HG03139 (cell line): Measurements from ENCODE around the gene PICK1.

Experiments
- ATAC-seq: cut with Tn5 transposase; IDR thresholded peaks from one replicate; pipeline ENCODE4 v1.9.1; 2021; ENCODE audit not compliant: unreplicated experiment

PICK1 gene

DNA sequence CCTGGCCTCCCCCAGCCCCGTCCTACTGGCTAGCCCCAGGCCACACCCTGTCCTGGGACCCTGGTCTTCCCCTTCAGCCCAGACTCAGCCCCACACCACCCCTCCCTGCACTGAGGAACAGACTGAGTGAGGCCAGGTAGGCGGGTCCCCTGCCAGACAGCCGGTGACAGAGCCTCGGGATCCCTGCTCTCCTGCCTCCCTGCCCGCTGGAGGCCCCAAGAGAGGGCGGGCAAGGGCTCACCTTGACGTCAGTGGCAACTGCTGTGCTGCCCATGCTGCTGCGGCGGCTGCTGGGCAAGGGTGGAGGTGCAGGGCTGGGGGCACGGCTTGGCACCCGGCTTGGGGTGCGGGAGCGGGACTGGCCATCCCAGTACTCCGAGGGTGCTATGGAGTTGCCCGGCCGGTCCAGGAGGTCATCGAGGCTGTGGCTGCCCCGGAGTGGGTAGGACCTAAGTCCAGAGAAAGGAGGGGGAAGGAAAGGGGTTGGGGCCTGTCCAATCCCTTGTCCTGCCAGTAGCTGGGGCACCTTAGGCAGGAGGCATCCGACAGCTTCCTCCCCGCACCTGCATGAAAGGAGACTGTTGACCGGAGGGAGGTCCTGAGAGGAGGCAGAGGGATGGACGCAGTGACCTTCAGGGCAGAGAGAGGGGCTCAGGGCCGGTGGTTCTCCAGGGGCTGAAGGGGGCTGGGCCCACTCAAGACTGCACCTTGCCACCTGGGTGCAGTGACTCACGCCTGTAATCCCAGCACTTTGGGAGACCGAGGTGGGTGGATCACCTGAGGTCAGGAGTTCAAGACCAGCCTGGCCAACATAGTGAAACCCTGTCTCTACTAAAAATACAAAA, 29.0 kb downstream of the PICK1 start:
- ATAC-seq: no peak

DNA sequence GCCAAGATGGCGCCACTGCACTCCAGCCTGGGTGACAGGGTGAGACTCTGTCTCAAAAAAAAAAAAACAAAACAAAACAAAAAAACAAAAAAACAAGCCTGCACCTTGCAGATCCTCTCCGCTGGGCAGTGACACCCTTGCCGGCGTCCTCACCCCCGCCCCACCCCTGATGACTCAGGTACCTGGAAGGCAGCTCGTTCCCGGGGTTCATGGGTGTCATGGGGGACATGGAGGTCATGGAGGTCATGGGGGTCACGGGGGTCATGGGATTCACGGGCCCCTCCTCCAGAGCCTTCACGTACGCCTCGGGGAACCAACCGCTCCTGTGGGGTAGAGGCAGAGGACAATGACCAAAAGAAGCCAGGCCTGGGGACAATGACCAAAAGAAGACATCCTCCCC, 29.7 kb downstream of the PICK1 start:
- no peak for ATAC-seq

DNA sequence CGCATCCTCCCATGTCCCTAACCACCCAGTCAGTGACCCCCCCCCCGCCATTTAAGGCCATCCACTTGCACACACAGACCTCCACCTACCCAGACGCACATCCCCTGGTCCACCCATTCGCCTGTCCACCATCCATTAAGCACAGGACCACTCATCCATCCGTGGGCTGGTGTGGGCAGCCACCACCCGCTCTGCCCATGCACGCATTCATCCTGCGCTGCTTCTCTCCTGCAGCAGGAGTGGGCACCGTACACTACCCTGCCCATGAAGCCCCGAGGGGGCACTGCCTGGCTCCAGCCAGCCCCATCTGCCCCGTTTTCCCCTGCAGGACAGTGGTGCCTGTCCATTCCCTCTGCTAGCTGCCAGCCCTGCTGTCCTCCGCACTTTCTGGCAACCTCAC, 30.7 kb downstream of the PICK1 start:
- no peak for ATAC-seq

DNA sequence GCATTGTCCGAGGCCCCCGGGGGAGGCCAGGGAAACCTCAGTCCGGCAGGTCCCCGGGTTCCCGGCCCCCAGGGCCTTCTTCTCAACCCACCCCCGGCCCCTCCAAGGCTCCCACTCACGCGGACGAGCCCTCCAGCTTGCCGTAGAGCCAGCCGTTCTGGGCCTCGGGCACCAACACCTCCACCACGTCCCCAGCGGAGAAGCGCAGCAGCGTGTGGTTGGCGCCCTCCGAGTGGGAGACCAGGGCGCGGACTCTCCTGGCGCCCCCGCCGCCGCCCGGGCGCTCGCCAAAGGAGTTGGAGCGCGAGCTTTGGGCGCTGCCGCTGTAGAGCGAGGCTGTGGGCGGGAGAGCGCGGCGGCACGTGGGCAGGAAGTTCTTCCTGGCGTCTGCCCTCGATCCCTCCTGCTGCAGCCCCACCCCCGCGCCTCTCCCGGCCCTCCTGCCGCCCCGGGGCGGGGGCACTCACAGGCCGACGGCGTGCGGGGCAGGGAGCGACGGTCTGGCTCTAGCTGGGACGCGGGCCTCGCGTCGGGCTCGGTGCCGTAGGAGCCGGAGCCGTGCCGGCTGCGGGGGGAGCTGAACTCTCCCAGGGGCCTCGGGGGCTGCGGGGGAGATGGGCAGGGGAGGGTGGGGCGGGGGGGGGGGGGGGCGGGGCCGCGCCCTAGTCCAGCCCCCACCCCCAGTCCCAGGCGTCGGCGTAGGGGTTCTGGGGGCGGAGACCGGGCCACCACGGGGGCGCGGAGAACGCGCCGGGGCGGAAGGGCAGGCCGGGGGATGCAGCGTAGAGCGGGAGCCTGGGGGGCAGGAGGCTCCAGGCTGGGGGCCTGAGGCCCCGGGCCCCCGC, 31.6 kb downstream of the PICK1 start:
- ATAC-seq: no peak

DNA sequence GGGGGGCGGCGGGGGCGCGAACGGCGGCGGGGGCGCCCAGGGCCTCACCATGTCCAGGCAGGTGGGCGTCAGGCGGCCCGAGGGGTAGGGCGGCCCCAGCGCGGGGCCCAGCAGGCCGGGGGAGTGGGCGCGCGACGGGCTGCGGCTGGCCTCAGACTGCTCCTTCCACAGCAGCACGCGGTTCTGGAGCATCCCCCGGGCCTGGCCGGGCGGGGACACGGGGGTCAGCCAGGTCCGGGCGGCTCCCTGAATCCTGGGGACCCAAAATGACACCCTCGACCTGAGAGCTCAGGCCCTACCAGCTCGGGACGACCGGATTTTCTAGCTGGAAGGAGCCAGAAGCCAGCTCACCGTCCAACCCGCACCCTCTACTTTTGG, 32.3 kb downstream of the PICK1 start:
- no peak for ATAC-seq

DNA sequence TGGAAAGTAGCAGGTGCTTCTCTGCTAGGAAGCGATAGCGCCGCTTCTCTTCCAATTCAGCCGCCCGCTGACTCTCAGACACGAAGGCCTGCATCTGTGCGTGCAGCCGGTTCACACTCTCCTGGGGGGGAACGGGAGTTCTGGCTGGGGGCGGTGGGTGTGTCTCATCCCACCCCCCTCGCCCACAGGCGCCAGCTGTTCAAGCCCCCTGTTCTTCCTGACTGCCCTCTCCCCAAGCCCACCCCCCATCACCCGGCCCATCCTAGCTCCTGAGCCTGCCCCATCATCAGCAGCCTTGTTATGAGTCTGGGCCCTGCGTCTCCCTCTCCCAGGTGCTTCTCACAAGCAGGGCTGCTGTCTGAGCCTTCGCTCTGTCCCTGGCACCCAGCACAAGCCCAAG, 39.9 kb downstream of the PICK1 start:
- no peak for ATAC-seq

DNA sequence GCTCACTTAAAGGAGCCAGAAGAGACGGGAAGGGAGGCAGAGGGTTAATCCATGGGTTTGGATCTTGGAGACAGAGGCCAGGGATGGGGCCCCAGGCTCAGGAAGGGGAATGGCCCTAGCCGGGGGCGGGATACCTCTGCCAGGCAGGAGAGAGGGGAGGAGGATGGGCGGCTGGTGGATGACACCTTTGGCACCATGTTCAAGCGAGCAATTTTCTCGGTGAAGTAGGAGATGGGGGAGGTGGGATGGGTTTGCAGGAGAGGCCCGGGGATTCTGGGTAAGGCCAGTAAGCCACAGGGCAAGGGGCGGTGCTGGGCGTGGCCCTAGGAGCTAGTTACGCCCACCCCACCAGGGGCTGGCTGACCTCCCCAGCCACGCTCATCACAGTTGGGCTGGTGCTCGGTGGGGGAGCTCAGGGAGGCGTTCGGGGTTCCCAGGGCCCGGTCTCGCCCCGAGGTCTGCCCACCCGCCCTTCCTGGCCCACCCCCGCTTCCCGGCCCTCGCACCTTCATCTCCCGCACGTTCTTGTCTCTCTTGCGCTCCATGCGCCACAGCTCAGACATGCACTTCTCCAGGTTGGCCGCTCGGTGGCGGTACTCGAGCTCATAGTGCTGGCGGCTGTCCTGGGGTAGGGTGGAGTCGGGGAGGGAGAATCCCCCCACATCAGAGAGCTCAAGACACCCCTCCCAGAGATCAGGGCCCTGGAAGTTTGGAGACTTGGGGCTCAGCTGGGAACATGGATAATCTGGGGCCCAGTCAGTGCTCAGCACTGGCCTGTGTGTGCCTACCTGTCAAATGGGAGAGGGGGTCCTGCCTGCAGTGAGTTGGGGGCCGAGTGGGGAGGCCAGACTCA, 40.6 kb downstream of the PICK1 start:
- ATAC-seq: no peak

DNA sequence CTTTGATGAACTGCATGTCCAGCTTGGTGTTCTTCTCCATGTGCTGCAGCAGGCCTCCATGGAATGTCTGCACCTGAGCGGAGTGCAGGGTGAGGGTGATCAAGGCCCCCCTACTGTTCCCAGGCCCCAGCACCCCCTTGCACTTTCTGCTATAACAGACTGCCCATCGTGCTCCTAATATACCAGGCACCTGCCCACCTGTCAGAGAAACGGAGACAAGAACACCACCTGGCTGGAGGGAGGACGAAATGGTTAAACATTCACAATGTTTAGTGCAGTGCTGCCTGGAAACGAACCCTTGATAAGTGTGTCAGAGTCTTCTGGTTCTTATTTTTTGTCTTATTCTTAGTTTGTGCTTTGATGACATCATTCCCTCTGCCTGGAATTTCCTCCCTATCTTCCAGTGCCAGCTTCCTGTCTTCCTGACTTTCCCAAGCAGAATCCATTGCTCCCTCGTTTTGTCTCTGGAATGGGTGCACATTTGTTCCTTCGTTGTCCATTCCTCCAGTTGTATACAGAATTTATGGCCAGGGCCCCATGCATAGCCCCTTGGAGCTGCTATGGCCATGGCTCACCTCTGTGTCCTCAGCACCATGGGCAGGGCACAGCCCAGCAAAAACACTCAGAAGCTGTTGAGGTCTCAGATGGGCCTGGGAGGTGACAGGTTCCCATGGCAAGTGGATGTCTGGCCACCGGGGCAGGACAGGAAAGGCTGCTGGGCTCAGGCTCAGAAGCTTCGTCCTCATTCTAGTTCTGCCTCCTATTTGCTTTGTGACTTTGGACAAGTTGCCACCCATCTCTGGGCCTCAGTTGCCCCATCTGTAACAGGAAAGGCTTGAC, 41.4 kb downstream of the PICK1 start:
- no peak for ATAC-seq

DNA sequence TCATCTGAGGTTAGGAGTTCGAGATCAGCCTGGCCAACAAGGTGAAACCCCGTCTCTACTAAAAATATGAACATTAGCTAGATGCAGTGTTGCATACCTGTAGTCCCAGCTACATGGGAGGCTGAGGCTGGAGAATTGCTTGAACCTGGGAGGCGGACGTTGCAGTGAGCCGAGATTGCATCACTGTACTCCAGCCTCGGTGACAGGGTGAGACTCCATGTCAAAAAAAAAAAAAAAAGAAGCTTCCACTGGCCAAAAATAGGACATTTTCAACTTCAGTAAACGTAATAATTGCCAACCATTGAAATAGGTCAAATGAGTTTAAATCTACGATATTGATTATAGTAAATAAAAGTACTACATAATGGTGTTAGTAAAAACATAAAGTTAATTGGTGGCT, 46.4 kb downstream of the PICK1 start:
- no peak for ATAC-seq

DNA sequence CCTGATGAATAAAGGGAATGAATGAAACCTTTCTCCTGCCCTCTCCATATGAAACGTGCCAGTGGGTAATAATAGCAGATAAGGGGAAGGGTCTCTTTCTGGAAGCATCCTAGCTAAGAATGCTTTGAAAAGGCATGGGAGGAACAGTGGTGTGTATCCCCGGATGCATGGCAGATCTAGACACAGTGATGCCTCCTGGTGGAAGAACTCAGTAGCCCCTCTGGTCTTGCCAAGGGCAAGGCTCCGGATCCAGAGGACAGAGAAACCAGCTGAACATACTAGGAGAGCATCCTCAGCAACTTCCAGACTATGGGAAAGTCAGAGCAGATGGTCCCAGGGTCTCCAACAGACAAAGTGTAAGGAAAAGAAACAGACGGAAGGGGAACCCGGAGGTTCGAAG, 46.9 kb downstream of the PICK1 start:
- ATAC-seq: no peak

DNA sequence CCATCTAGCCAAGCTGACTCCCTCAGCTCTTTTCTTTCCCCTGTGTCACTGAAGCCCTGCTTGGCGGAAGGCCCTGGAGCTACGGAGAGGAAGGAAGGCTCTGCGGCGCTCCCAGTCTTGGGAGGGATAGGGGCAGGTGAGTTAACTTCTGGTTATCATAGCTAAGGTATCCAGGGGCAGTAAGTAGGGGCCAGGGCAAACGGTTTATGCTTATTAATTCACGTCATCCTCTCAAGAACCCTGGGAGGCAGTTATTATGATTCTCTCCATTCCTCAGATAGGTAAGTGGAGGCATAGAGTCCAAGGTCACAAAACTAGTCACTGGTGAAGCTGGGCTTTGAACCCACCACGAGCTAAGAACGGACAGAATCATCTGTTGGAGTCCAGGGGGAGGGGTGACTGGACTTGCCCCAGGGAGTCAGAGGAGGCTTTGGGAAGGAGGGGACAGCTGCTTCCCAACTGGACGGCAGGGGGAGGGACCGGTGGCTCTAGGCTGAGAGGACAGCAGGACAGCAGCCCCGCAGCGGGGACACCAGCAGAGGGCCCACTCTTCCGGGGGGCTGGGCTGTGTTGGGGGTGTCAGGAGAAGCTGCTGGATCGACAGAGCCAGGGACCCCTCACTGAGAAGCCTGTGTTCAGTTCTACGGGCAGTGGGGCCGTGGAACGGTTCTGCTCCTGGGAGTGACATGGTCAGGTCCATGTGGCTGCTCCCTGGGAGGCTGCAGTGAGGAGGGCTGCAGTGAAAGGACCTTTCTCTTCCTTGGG, 49.8 kb downstream of the PICK1 start:
- ATAC-seq: no peak

DNA sequence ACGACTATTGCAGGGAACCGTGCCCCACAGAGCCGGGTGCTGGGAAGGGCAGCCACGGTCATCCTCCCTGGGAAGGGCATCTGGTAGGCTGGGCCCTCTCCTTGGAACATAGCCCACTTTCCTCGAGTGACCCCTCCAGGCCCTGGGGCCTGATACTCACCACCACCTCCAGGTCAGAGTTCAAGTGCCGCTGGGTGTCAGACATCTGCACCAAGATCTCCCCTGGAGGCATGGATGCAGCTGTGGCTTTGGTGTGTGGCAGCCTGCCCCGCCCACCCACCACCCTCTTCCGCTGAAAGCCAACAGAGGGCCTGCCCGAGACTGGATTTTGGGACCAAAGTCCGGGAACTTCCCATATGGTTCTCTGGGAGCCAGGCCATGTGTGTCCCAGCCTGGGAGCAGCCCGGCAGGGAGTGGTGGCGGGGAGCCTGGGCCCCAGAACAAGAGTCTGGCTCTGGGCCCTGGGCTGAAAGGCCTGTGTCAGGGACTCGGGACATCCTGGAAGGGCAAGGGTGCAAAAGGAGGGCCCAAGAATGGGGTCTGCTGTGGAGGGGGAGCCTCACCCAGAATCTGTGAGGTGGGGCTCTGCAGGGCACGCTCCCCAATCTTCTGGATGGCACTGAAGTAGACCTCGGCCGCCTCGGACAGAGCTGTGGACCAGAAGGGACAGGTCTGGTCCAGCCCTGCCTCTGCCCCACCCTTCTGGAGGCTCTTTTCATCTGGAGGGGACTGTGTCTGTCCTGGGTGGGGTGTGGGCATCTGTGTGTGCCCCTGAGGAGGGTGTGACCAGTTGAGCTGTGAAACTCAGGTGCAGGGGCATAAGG, 50.7 kb downstream of the PICK1 start:
- ATAC-seq: no peak

DNA sequence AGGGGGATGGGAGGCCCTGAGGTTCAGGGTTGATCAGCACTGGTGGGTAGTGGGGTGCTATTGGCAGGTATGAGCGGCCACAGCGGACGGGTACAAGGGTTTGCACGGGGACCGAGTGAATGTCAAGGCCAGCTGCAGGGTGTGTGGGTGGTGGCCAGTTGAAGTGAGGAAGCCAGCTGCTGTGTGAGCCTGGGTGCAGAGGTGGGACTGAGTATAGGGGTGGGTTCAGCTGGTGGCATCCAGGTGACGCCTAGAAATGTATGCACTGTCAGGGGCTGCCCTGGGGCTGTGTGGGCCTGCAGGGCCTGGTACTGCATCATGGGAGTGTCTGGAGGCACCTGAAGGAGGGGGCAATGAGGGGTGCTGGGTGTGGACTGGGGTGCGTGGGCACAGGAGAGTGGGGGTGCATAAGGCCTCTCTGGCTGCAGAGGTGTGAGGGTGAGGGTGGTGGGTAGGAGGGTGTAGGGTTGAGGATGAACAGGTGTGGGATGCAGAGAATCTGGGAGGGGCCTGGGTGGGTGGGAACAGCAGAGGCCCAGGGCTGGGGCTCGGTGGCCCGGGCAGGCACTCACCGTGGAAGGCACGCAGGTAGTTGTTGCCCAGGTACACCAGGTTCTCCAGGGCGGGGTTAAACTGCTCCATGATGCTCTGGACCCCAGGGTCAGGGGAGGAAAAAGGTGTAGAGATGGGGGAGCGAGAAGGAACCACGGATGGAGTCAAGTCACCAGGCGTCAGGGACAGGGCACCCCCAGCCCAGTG, 51.5 kb downstream of the PICK1 start:
- no peak for ATAC-seq

DNA sequence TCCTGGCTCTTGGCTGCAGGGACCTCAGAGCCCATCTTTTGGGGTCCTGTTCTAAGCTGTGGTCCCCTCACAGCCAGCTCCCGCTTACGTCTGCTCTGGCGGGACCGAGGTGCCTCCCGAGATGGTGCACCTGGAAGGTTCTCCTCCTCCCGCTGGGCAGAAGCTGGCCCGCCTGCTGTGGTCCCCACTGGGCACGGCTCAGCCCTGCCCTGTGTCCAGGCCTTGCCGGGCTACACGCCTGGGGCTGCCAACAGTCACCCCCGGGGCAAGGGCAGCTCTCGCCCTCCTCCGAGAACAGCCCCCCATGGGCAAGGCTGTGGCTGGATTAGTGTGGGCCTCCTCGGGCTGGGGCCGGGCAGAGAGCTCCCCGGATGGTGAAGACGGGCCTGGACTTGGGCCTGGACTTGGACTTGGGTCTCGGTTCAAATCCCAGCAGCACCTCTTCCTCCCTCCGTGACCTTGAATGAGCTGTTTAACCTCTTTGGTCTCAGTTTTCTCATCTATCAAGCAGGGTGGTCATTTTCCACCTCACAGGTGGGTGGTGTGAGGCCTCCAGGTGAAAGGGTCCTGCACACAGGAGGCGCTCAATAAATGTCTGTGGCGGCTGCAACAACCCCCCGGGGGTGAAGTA, 52.3 kb downstream of the PICK1 start:
- ATAC-seq: no peak

DNA sequence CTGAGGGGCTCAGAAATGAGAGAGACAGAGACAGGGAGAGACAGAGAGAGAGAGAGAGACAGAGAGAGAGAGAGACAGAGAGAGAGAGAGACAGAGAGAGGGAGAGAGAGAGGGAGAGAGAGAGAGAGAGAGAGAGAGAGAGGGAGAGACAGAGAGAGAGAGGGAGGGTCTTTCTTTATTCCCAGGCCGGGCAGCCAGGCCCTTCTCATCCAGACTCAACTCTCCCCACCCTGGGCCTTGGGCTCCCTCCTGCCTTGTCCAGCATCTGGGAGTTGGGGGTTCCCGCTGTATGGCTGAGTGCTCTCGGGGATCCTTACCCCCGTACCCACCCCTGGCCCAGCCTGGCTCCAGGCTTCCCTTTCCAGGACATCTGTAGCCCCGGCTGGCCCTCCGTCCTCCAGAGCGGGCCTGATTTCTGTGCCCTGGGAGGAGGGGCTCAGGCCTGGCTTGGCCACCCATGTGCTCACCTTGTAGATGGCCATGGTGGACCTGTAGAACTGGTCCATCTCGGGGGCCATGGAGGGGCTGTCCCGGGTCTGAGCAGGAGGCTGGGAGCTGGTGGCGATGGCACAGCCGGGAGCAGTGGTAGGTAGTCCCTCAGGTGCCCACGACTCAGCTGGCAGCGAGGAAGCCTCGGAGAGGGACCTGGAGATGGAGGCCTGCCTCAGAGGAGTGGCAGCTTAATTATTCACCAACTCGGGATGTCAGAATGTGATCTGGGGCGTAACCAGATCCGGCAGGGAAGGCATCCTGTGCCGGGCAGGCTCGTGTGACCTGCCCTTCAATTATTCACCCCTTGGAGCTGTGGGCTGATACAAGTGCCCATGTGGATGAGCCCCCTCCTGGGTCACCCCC, 53.0 kb downstream of the PICK1 start, which contains the start of gene BAIAP2L2:
BAIAP2L2 (minus strand) TSS at position 677 of the 855 bp plus-strand sequence; CDS start at position 518, 159 bp downstream.
- no peak for ATAC-seq
